Esophagus muscularis mucosa (tissue), 4 donors: Measurements from ENCODE around the gene HLA-E. TPM values are rescaled to one million over a fixed set of nuclear protein-coding genes. Genes with fewer than 3 reads are reported as not detected.

Experiments used
- DNase-seq: peaks from one replicate; pipeline ENCODE4 v3.0.0-alpha.2; 2017; ENCODE audit errors: extremely low spot score
- H3K27ac ChIP-seq, 4 donors: fragments of 200-600 bp; sonication (generic); replicated peaks in 1 of 4; 1 replicate in 3 of 4; 2 replicates in 1 of 4; pipeline ENCODE4 v1.5.1; 2016 to 2019; ENCODE audit warnings: mild to moderate bottlenecking in 1 of 4
- H3K27me3 ChIP-seq, 4 donors: fragments of 200-600 bp; sonication (generic); one replicate each; pipeline versions ENCODE4 v1.5.1 to v1.6.0; 2016 to 2019
- H3K36me3 ChIP-seq, 4 donors: fragments of 200-600 bp; sonication (generic); one replicate each; pipeline ENCODE4 v1.5.1; 2016 to 2019
- H3K4me1 ChIP-seq, 4 donors: fragments of 200-600 bp; sonication (generic); one replicate each; pipeline ENCODE4 v1.5.1; 2016 to 2019
- H3K4me3 ChIP-seq, 4 donors: fragments of 200-600 bp; sonication (generic); 1 replicate in 2 of 4; 2 replicates in 2 of 4; pipeline ENCODE4 v1.5.1; 2016 to 2019; ENCODE audit warnings: mild to moderate bottlenecking in 4 of 4, moderate library complexity in 1 of 4
- H3K9me3 ChIP-seq, 4 donors: fragments of 200-600 bp; sonication (generic); 1 replicate in 3 of 4; 2 replicates in 1 of 4; pipeline ENCODE4 v1.5.1; 2016 to 2019
- CTCF ChIP-seq, 3 experiments: fragments of 200-600 bp in 2 of 3; fragments of 450-650 bp in 1 of 3; sonication (generic) in 2 of 3; IDR thresholded peaks; one replicate each; pipeline ENCODE4 v1.5.1; 2017 to 2019; ENCODE audit warnings: antibody characterized with exemption in 3 of 3, mild to moderate bottlenecking in 2 of 3, moderate library complexity in 1 of 3
- EP300 ChIP-seq: sonication (generic); formaldehyde crosslinking; IDR thresholded peaks from one replicate; pipeline ENCODE4 v1.6.1; 2017; ENCODE audit warnings: antibody characterized with exemption
- POLR2A ChIP-seq: fragments of 450-650 bp; IDR thresholded peaks from one replicate; pipeline ENCODE4 v1.6.1; 2017; ENCODE audit warnings: antibody characterized with exemption, moderate library complexity, mild to moderate bottlenecking, low read depth
- POLR2AphosphoS5 ChIP-seq, 2 donors: sonication (generic); formaldehyde crosslinking; IDR thresholded peaks; one replicate each; pipeline ENCODE4 v1.6.1; 2017; ENCODE audit warnings: antibody characterized with exemption in 2 of 2
- WGBS: methylation state at CpG from one replicate; pipeline ENCODE4 v1.1.5; 2018; 5-methylcytosine and 5-hydroxymethylcytosine counted together
- intact Hi-C: fragments of 100-400 bp; cut with DNase I; formaldehyde crosslinking; loops from one replicate; pipeline ENCODE4 v1.15.1; 2023
- total RNA-seq, 4 donors: library from RNA; depleted of rRNA; stranded (reverse); fragments of >200 nt; gene quantifications; one replicate each; pipeline versions ENCODE4 v1.1.0 to v1.2.1, GENCODE V29; 2016

Gene HLA-E
- total RNA-seq, 4 donors from 2014 or later, result 294 to 649 (median 523) TPM

GRCh38 chr6:30462482-30462881 is 26.8 kb upstream of the HLA-E start:
- Histone ChIP-seq H3K4me1 (peaks cover 28 to 31% (median 30%) of the 10 kb centered on the region in 4 donors), H3K27ac (no peak overlapping the region), H3K4me3 (no peak overlapping the region), H3K27me3 (peaks cover 0 to 99% (median 46%) of the 10 kb centered on the region in 4 donors), H3K36me3 (no peaks in the 10 kb centered on the region), H3K9me3 (no peaks in the 10 kb centered on the region)
- intact Hi-C loops, result no loop called here
- DNase-seq, result no peak
- 52% methylated on average over 7 of the region's 7 CpGs for WGBS
- TF ChIP-seq EP300 (no peak), POLR2AphosphoS5 (IDR thresholded peaks at IDR 0.05) (no peak), CTCF (IDR thresholded peaks at IDR 0.05) (no peak), POLR2A (no peak)

- H3K27me3 ChIP-seq, result peaks cover 0 to 97% (median 47%) of the 10 kb centered on the region in 4 donors
- intact Hi-C loops, result no loop called here
- peaks cover 28 to 31% (median 30%) of the 10 kb centered on the region in 4 donors for H3K4me1 ChIP-seq
- 56% methylated on average over 9 of the region's 9 CpGs for WGBS
- no peak overlapping the region for H3K4me3 ChIP-seq
- no peak for TF ChIP-seq POLR2AphosphoS5 (IDR thresholded peaks at IDR 0.05)
- no peak for TF ChIP-seq EP300
- no peak for TF ChIP-seq POLR2A
- TF ChIP-seq CTCF (IDR thresholded peaks at IDR 0.05), result no peak
- H3K9me3 ChIP-seq, result no peaks in the 10 kb centered on the region
- no peaks in the 10 kb centered on the region for H3K36me3 ChIP-seq
- no peak for DNase-seq
- no peak overlapping the region for H3K27ac ChIP-seq
These were observed 26.1 kb upstream of the HLA-E start for GRCh38 chr6:30463242-30463641.

- peak overlapping the region; percentile 0 to 34 (median 6) for H3K4me3 ChIP-seq
- TF ChIP-seq EP300 (no peak), CTCF (IDR thresholded peaks at IDR 0.05) (no peak), POLR2A (no peak), POLR2AphosphoS5 (IDR thresholded peaks at IDR 0.05) (no peak)
These were observed 25.4 kb upstream of the HLA-E start for GRCh38 chr6:30463651-30464618.

GRCh38 chr6:30465595-30466306 is 23.6 kb upstream of the HLA-E start:
- intact Hi-C loops, result no loop called here
- no peak for DNase-seq
- WGBS, result 19% methylated on average over 13 of the region's 13 CpGs

More at GRCh38 chr6:30463651-30464618, 25.4 kb upstream of the HLA-E start:
- intact Hi-C loops, result no loop called here
- Histone ChIP-seq H3K36me3 (no peaks in the 10 kb centered on the region), H3K27ac (no peak overlapping the region), H3K27me3 (peaks cover 0 to 94% (median 49%) of the 10 kb centered on the region in 4 donors), H3K4me1 (peaks cover 28 to 31% (median 30%) of the 10 kb centered on the region in 4 donors), H3K9me3 (no peaks in the 10 kb centered on the region)
- DNase-seq, result no peak
- WGBS, result 30% methylated on average over 28 of the region's 64 CpGs

More at GRCh38 chr6:30465595-30466306, 23.6 kb upstream of the HLA-E start:
- Histone ChIP-seq H3K9me3 (no peaks in the 10 kb centered on the region), H3K4me1 (peaks cover 28 to 31% (median 30%) of the 10 kb centered on the region in 4 donors), H3K4me3 (peak overlapping the region; percentile 53 to 62 (median 58)), H3K27ac (peak overlapping the region in 2 of 4 donors; percentile 52 to 61), H3K36me3 (no peaks in the 10 kb centered on the region), H3K27me3 (peaks cover 0 to 94% (median 53%) of the 10 kb centered on the region in 4 donors)
- TF ChIP-seq POLR2AphosphoS5 (IDR thresholded peaks at IDR 0.05) (no peak), POLR2A (no peak), CTCF (IDR thresholded peaks at IDR 0.05) (no peak)
